NCI-H82 treated with DMSO at 0.1 percent for 48 hours (cell line): ENCODE data around the gene KRTAP19-8.
A peak's percentile ranks its signal among the peaks of the same experiment; 100 is the strongest.

Experiments
- DNase-seq: peaks from one replicate; lab custom pipeline; 2025; ENCODE audit not compliant: unreplicated experiment; lab: John Stamatoyannopoulos, UW

Gene KRTAP19-8

GRCh38 chr21:31038376-31038775, at the start of gene KRTAP19-8:
Gene KRTAP19-8, minus strand, starts transcription at chr21:31038476. Its CDS starts 33 bp downstream, at chr21:31038443.
- no peak for DNase-seq

DNA sequence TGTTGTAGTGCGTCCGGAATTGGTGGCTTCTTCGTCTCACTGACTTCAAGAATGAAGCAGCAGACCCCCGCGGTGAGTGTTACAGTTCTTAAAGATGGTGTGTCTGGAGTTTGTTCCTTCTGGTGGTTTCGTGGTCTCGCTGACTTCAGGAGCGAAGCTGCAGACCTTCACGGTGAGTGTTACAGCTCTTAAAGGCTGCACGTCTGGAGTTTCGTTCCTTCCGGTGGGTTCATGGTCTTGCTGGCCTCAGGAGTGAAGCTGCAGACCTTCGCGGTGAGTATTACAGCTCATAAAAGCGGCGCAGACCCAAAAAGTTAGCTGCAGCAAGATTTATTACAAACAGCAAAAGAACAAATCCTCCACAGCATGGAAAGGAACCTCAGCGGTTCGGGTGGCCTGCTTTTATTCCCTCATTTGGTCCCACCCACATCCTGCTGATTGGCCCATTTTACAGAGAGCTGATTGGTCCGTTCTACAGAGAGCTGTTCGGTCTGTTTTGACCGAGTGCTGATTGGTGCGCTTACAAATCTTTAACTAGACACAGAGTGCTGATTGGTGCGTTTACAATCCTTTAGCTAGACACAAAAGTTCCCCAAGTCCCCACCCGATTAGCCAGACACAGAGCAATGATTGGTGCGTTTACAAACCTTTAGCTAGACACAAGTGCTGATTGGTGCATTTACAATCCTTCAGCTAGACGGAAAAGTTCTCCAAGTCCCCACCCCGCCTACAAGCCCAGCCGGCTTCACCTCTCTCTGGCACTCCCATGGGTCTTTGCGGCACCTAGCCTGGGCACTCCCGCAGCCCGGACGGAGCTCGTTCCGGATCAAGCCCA, 49.6 kb upstream of the KRTAP19-8 start:
- no peak for DNase-seq

- DNase-seq, result no peak
These were observed 46.4 kb upstream of the KRTAP19-8 start for GRCh38 chr21:31084689-31085088.

DNA sequence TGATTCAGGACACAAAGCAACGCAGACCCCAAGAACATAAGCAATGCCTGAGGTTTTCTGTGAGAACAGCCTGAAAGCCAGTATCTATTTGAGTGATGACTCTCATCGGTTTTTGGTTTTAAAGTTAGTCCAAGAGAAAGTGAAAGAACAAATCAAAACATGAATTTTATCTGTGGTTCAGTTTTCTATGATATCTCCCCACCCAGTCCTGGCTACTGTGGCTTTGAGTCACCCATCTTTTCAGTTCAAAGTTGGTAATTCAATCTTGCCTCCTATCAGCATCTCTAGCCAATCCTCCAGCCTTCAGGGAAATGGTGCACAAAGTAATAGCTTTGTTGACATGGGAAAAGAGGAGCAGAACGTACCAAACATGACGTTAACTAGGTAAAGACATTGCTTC, 40.5 kb upstream of the KRTAP19-8 start:
- DNase-seq, result no peak

- no peak for DNase-seq
These were observed 39.9 kb upstream of the KRTAP19-8 start for GRCh38 chr21:31078216-31078615.

GRCh38 chr21:31075848-31076247, 37.6 kb upstream of the KRTAP19-8 start:
- peak; percentile 59 for DNase-seq

- DNase-seq, result peak; percentile 75
These were observed 34.3 kb upstream of the KRTAP19-8 start for GRCh38 chr21:31072533-31072932.

GRCh38 chr21:31064803-31065202, 26.5 kb upstream of the KRTAP19-8 start:
- no peak for DNase-seq

GRCh38 chr21:31052489-31053142, 14.3 kb upstream of the KRTAP19-8 start:
- DNase-seq, result no peak

GRCh38 chr21:31050577-31051157, 12.4 kb upstream of the KRTAP19-8 start:
- no peak for DNase-seq

DNA sequence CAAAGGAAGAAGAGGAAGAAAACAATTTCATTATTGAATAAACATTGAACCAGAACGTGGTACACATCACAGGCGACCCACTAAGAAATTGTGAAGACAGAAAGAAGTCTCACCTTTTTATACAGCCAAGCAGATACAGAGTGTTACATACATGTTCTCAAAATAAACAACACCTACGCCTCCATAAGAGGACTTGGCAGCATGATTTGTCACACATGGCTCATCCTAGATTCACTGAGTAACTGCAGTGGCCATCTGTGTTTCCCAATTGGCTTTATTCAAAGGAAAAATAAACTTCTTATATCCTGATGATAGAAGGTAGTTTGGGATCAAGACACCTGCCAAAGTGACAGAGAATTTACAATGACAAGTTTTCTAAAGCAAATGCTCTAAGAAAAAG, 7.6 kb upstream of the KRTAP19-8 start:
- no peak for DNase-seq

- no peak for DNase-seq
These were observed 5.2 kb upstream of the KRTAP19-8 start for GRCh38 chr21:31043471-31043870.

- DNase-seq, result no peak
These were observed 3.8 kb upstream of the KRTAP19-8 start for GRCh38 chr21:31042080-31042464.

- DNase-seq, result peak; percentile 19
These were observed 3.2 kb upstream of the KRTAP19-8 start for GRCh38 chr21:31041295-31042079.

GRCh38 chr21:31034378-31034777, 3.9 kb downstream of the KRTAP19-8 start:
- no peak for DNase-seq

DNA sequence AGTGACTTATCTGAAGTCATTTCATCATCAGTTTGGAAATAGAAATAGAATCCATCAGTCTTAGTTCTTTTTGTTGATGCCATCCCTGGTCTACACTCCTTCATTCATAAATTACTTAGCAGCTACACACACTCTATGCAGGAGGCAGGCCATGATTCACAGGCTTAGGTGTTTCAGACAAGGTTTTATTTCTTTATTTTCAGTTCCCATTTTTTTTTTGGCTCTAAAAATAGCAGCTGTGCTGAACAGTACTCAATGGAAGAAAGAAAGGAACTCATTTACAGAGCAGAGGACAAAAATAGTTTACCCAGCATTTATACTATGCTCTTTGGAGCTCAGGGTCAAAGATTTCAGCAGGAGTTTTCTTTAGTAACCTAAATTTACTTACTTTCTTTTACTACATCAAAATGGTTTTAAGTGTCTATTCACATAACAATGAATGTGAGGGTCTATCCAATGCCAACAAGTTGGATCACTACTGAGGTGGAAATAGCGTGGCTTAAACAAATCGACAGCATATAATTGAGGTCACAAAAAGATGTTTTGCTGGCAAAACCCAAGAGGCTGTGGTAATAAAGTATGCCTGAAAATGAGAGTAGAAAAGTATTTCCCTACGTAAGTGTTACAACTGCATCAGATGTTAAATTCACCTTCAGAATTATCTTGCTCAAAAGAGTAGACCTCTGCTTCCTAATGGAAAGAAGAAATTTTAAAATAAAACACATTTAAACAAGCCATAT, 7.7 kb downstream of the KRTAP19-8 start:
- DNase-seq, result no peak

- DNase-seq, result no peak
These were observed 14.6 kb downstream of the KRTAP19-8 start for GRCh38 chr21:31023680-31024079.

DNA sequence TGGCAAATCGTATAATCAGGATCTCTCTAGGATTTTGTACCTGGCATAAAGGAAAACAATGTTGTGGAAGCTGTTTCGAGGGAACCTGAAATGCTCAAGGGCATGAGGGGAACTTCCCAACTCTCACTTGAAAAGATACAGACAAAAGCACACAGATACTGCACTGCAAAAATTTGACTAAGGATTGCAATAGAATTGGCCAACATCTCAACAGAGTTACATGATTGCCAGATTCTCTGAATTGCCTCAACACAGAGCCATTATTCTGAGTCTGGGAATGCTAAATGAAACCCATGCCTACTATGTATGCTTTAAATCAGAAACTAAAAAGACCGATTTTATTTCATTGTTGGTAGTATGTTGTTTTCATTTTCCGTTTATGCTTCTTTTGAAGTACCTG, 16.0 kb downstream of the KRTAP19-8 start:
- no peak for DNase-seq

DNA sequence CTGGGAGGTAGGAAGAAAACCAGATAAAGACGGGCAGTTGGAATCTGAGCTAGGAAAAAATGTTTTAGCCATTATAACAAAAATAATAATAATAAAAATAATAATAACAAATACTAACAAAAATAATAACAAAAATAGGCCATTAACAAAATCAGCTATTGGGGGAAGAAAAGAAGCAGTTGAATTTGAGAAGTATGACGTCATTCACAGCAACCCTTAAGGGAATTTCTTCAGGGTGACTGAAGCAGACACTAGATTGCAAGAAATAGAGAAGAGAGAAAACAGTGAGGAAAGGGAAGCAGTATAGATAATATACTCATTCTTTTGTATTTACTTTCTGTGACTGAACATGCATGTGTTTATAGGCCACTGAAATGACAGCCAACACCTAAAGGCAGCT, 20.0 kb downstream of the KRTAP19-8 start:
- DNase-seq, result no peak

GRCh38 chr21:31014891-31015290, 23.4 kb downstream of the KRTAP19-8 start:
- DNase-seq, result no peak
